Activated CD8-positive, alpha-beta memory T cell treated with anti-CD3 and anti-CD28 coated beads, Interleukin-2, amount 50 U/mL, for 48 hours (primary cell): ENCODE results near the gene SAMD11.

Source experiments
- DNase-seq: peaks from one replicate; pipeline ENCODE4 v3.0.0-alpha.2; 2020

The SAMD11 gene

GRCh38 chr1:917466-918091 is 6.1 kb upstream of the SAMD11 start:
- no peak for DNase-seq

GRCh38 chr1:918353-918752 is 5.4 kb upstream of the SAMD11 start:
- no peak for DNase-seq

GRCh38 chr1:918843-919242 is 4.9 kb upstream of the SAMD11 start:
- DNase-seq: no peak

- no peak for DNase-seq
Measured at GRCh38 chr1:919271-919872, 4.4 kb upstream of the SAMD11 start.

GRCh38 chr1:920010-920409 is 3.7 kb upstream of the SAMD11 start:
- no peak for DNase-seq

- DNase-seq: no peak
Measured at GRCh38 chr1:920521-920920, 3.2 kb upstream of the SAMD11 start.

GRCh38 chr1:921011-921837 is 2.5 kb upstream of the SAMD11 start:
- no peak for DNase-seq

GRCh38 chr1:923991-924655 is 400 bp downstream of the SAMD11 start:
- no peak for DNase-seq

GRCh38 chr1:924656-925560 is 1.2 kb downstream of the SAMD11 start:
- no peak for DNase-seq

- DNase-seq: no peak
Measured at GRCh38 chr1:925561-926421, 2.1 kb downstream of the SAMD11 start.

- no peak for DNase-seq
Measured at GRCh38 chr1:927234-927633, 3.5 kb downstream of the SAMD11 start.

- no peak for DNase-seq
Measured at GRCh38 chr1:927748-928147, 4.0 kb downstream of the SAMD11 start.

GRCh38 chr1:928825-929661 is 5.3 kb downstream of the SAMD11 start:
- DNase-seq: no peak

- no peak for DNase-seq
Measured at GRCh38 chr1:929712-930632, 6.2 kb downstream of the SAMD11 start.

GRCh38 chr1:930633-931138 is 7.0 kb downstream of the SAMD11 start:
- DNase-seq: no peak

GRCh38 chr1:931380-932172 is 7.9 kb downstream of the SAMD11 start:
- DNase-seq: no peak

- DNase-seq: no peak
Measured at GRCh38 chr1:932173-932510, 8.4 kb downstream of the SAMD11 start.
